Parathyroid adenoma (tissue), 2 donors: Measurements from ENCODE around the gene FES.

Experiments
- H2AFZ ChIP-seq: fragments of 300-600 bp; sonication (generic); one replicate; pipeline ENCODE4 v1.7.0; 2017; ENCODE audit warnings: antibody characterized with exemption, mild to moderate bottlenecking
- H3K27ac ChIP-seq: fragments of 300-600 bp; sonication (generic); one replicate; pipeline ENCODE4 v1.7.0; 2017
- H3K27me3 ChIP-seq: fragments of 300-600 bp; sonication (generic); one replicate; pipeline ENCODE4 v1.7.0; 2017; ENCODE audit warnings: low read length; ENCODE audit not compliant: control insufficient read depth, insufficient read depth
- H3K36me3 ChIP-seq: fragments of 300-600 bp; sonication (generic); one replicate; pipeline ENCODE4 v1.7.0; 2017; ENCODE audit warnings: low read length; ENCODE audit not compliant: control insufficient read depth, insufficient read depth
- H3K4me1 ChIP-seq: fragments of 300-600 bp; sonication (generic); one replicate; pipeline ENCODE4 v1.7.0; 2017; ENCODE audit warnings: control low read depth
- H3K4me2 ChIP-seq: fragments of 300-600 bp; sonication (generic); one replicate; pipeline ENCODE4 v1.7.0; 2017; ENCODE audit warnings: low read length
- H3K4me3 ChIP-seq: fragments of 300-600 bp; sonication (generic); one replicate; pipeline ENCODE4 v1.7.0; 2017; ENCODE audit warnings: low read depth, low read length
- H3K79me2 ChIP-seq: fragments of 300-600 bp; sonication (generic); one replicate; pipeline ENCODE4 v1.7.0; 2017; ENCODE audit warnings: control low read depth
- H3K9ac ChIP-seq: fragments of 300-600 bp; sonication (generic); one replicate; pipeline ENCODE4 v1.7.0; 2017; ENCODE audit warnings: mild to moderate bottlenecking
- H3K9me3 ChIP-seq: fragments of 300-600 bp; sonication (generic); one replicate; pipeline ENCODE4 v1.7.0; 2017; ENCODE audit warnings: low read length; ENCODE audit not compliant: control insufficient read depth
- TF ChIP-seq, protein P1 (sequence below): fragments of 300-600 bp; sonication (generic); IDR thresholded peaks from one replicate; pipeline ENCODE4 v1.7.0; 2017; ENCODE audit warnings: antibody characterized with exemption, mild to moderate bottlenecking
- donor health status: primary hyperparathyroidism.

FES gene

DNA sequence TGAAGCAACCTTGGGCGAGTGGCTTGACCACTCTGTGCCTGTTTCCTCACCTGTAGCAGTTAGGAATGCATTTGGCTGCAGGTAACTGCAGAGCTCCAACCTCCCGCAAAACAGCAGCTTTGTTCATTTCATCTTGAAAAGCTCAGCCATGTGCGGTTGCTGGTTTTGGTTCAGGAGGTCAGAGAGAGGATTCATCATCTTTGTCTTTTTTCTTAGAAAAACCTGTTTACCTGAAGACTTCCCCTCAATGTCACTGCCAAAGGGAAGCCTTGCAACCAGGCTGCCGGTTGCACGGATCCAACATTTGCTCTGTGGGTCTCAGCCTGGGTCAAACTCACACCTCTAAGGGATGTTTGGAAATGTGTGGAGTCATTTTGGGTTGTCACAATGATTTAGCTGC lies 32.4 kb upstream of the FES start:
- H2AFZ ChIP-seq = no peak overlapping the region
- no peaks in the 10 kb centered on the region for H3K4me1 ChIP-seq
- no peak overlapping the region for H3K27ac ChIP-seq
- no peaks in the 10 kb centered on the region for H3K9me3 ChIP-seq
- H3K9ac ChIP-seq = no peak overlapping the region
- H3K4me3 ChIP-seq = no peak overlapping the region
- H3K4me2 ChIP-seq = no peak overlapping the region
- H3K27me3 ChIP-seq = no peaks in the 10 kb centered on the region
- H3K36me3 ChIP-seq = no peaks in the 10 kb centered on the region
- H3K79me2 ChIP-seq = no peaks in the 10 kb centered on the region
- TF ChIP-seq, protein P1, sequence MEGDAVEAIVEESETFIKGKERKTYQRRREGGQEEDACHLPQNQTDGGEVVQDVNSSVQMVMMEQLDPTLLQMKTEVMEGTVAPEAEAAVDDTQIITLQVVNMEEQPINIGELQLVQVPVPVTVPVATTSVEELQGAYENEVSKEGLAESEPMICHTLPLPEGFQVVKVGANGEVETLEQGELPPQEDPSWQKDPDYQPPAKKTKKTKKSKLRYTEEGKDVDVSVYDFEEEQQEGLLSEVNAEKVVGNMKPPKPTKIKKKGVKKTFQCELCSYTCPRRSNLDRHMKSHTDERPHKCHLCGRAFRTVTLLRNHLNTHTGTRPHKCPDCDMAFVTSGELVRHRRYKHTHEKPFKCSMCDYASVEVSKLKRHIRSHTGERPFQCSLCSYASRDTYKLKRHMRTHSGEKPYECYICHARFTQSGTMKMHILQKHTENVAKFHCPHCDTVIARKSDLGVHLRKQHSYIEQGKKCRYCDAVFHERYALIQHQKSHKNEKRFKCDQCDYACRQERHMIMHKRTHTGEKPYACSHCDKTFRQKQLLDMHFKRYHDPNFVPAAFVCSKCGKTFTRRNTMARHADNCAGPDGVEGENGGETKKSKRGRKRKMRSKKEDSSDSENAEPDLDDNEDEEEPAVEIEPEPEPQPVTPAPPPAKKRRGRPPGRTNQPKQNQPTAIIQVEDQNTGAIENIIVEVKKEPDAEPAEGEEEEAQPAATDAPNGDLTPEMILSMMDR = no peak

DNA sequence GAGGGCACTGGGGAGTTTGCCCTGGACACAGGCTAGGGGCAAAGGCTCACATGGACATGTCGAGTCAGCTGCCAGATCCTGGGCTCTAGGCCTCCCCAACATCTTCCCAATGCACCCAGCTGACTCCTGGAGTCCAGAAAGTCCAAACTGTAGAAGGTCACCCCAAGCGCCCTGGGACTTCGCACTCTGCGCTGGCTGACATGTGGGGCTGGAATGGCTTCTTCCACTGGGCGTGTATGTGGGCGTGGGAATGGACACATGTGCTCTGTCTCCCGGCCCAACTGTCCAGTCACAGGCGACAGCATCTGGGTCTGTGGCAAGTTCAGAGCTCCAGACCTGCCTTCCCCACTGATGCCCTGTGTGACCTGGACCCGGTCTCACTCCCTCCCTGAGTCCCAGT lies 29.2 kb upstream of the FES start:
- Histone ChIP-seq H3K36me3 (no peaks in the 10 kb centered on the region), H3K27ac (no peak overlapping the region), H3K27me3 (no peaks in the 10 kb centered on the region), H3K4me3 (no peak overlapping the region), H3K4me1 (no peaks in the 10 kb centered on the region), H3K79me2 (no peaks in the 10 kb centered on the region), H3K4me2 (no peak overlapping the region), H3K9me3 (no peaks in the 10 kb centered on the region), H2AFZ (no peak overlapping the region), H3K9ac (no peak overlapping the region)
- TF ChIP-seq, protein P1 = no peak

DNA sequence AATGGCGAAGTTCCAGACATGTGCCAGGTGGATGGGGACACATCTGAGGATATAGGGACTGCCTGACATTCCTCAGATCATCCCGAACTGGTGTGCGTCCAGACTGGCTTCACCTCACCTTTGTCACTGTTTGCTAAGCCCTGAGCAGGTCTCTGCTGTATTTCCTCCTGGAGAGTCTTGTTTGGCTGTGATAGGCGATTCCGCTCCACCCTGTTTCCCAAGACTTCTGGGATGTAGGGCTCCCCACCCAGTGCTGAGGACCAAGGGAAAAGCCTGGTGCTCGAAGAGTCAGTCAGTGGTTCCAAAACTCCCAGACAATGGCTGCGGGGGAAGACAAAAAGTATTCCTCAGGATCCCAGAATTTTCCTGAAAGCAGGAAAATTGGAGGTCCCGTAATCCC lies 27.0 kb upstream of the FES start:
- Histone ChIP-seq H3K79me2 (no peaks in the 10 kb centered on the region), H3K27me3 (no peaks in the 10 kb centered on the region), H3K4me2 (no peak overlapping the region), H3K4me1 (no peaks in the 10 kb centered on the region), H3K36me3 (no peaks in the 10 kb centered on the region), H2AFZ (no peak overlapping the region), H3K4me3 (no peak overlapping the region), H3K9ac (no peak overlapping the region), H3K27ac (no peak overlapping the region), H3K9me3 (no peaks in the 10 kb centered on the region)
- TF ChIP-seq, protein P1 = no peak

DNA sequence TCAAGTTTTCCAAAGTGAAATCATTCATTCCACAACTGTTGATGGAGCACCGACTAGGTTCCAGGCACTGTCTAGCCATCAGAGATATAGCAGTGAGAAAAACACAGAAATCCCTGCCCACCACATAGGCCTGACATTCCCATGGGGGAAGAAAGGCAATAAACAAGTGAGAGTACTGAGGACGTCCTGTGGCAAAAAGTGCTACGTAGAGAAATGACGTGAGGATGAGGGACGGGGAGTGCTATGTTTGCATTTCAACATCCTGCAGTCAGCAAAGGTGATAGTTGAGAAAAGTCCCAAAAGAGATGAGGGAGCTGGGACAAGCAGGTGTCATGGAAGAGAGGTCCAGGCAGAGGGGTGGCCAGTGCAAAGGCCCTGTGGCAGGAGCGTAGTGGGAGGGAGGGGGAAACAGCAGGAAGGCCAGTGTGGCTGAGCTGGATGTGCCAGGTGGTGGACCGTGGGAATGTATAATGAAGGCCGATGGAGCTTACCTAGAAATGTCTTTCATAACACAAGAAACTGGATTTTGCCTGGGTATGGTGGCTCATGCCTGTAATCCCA lies 26.3 kb upstream of the FES start:
- Histone ChIP-seq H3K27me3 (no peaks in the 10 kb centered on the region), H3K9ac (no peak overlapping the region), H3K9me3 (no peaks in the 10 kb centered on the region), H3K4me3 (no peak overlapping the region), H3K4me2 (no peak overlapping the region), H3K79me2 (no peaks in the 10 kb centered on the region), H2AFZ (no peak overlapping the region), H3K27ac (no peak overlapping the region), H3K36me3 (no peaks in the 10 kb centered on the region), H3K4me1 (no peaks in the 10 kb centered on the region)
- TF ChIP-seq, protein P1 = no peak
